Measurements from ENCODE around the gene MTHFD1. TPM values are rescaled to one million over a fixed set of nuclear protein-coding genes. Genes with fewer than 3 reads are reported as not detected.

The MTHFD1 gene
- total and polyA plus RNA-seq, 10 donors, result 17.6 to 65.9 (median 29.7) TPM

- DNase-seq, result no peak
- H3K36me3 ChIP-seq, result no peaks in the 10 kb centered on the region
- no peaks in the 10 kb centered on the region for H3K9me3 ChIP-seq
- intact Hi-C loops (cut with DNase I; ENCODE audit: low total_unique reads), result no loop called here
- H3K4me3 ChIP-seq, result no peak overlapping the region
- H3K4me1 ChIP-seq, result no peaks in the 10 kb centered on the region
- no peaks in the 10 kb centered on the region for H3K27me3 ChIP-seq (replicated peaks in 1 of 7)
- WGBS, 5 donors, result 93 to 100% (median 96%) methylated on average over 2 of the region's 2 CpGs
- H3K27ac ChIP-seq, result no peak overlapping the region
- no peak for TF ChIP-seq POLR2AphosphoS5 (IDR thresholded peaks at IDR 0.05)
- no peak for TF ChIP-seq CTCF (IDR thresholded peaks at IDR 0.05 in 8 of 11, conservative IDR thresholded peaks at IDR 0.05 in 3 of 11)
- no peak for TF ChIP-seq POLR2A (IDR thresholded peaks at IDR 0.05)
These were observed 19.0 kb upstream of the MTHFD1 start for GRCh38 chr14:64369201-64369600.

- H3K27me3 ChIP-seq (replicated peaks in 1 of 7), result no peaks in the 10 kb centered on the region
- H3K27ac ChIP-seq, result peak overlapping the region in 7 of 8 donors; percentile 69 to 88 (median 84)
- intact Hi-C loops (cut with DNase I; ENCODE audit: low total_unique reads), result no loop called here
- no peaks in the 10 kb centered on the region for H3K9me3 ChIP-seq
- TF ChIP-seq CTCF (IDR thresholded peaks at IDR 0.05 in 8 of 11, conservative IDR thresholded peaks at IDR 0.05 in 3 of 11) (no peak), POLR2A (IDR thresholded peaks at IDR 0.05) (no peak), POLR2AphosphoS5 (IDR thresholded peaks at IDR 0.05) (no peak)
- peaks cover 12 to 48% (median 31%) of the 10 kb centered on the region in 6 donors for H3K4me1 ChIP-seq
- 3 to 9% (median 4%) methylated on average over 13 to 28 of the region's 28 CpGs for WGBS, 5 donors
- no peak for DNase-seq
- H3K4me3 ChIP-seq, result peak overlapping the region; percentile 53 to 84 (median 75)
- peaks cover 0 to 11% (median 0%) of the 10 kb centered on the region in 6 donors for H3K36me3 ChIP-seq
These were observed 846 bp upstream of the MTHFD1 start for GRCh38 chr14:64387232-64387781.

- H3K4me1 ChIP-seq, result peaks cover 12 to 48% (median 31%) of the 10 kb centered on the region in 6 donors
- H3K4me3 ChIP-seq, result peak overlapping the region; percentile 53 to 84 (median 75)
- H3K36me3 ChIP-seq, result peaks cover 0 to 15% (median 0%) of the 10 kb centered on the region in 6 donors
- no peak for TF ChIP-seq CTCF (IDR thresholded peaks at IDR 0.05 in 8 of 11, conservative IDR thresholded peaks at IDR 0.05 in 3 of 11)
- TF ChIP-seq POLR2A (IDR thresholded peaks at IDR 0.05), result no peak
- no peak for TF ChIP-seq POLR2AphosphoS5 (IDR thresholded peaks at IDR 0.05)
- peak overlapping the region in 7 of 8 donors; percentile 69 to 88 (median 84) for H3K27ac ChIP-seq
- WGBS, 5 donors, result 0 to 1% (median 1%) methylated on average over 17 to 18 of the region's 18 CpGs
- no peaks in the 10 kb centered on the region for H3K9me3 ChIP-seq
- intact Hi-C loops (cut with DNase I; ENCODE audit: low total_unique reads), result no loop called here
- H3K27me3 ChIP-seq (replicated peaks in 1 of 7), result no peaks in the 10 kb centered on the region
- peak; percentile 85 for DNase-seq
These were observed 556 bp downstream of the MTHFD1 start for GRCh38 chr14:64388533-64389285.

GRCh38 chr14:64391113-64391725, 3.1 kb downstream of the MTHFD1 start:
- H3K36me3 ChIP-seq, result peaks cover 0 to 15% (median 0%) of the 10 kb centered on the region in 6 donors
- no peak overlapping the region for H3K27ac ChIP-seq
- 92 to 95% (median 93%) methylated on average over 12 of the region's 12 CpGs for WGBS, 5 donors
- H3K4me3 ChIP-seq, result no peak overlapping the region
- peaks cover 12 to 47% (median 30%) of the 10 kb centered on the region in 6 donors for H3K4me1 ChIP-seq
- H3K27me3 ChIP-seq (replicated peaks in 1 of 7), result no peaks in the 10 kb centered on the region
- DNase-seq, result no peak
- H3K9me3 ChIP-seq, result no peaks in the 10 kb centered on the region
- intact Hi-C loops (cut with DNase I; ENCODE audit: low total_unique reads), result no loop called here
- TF ChIP-seq POLR2A (IDR thresholded peaks at IDR 0.05), result no peak
- TF ChIP-seq CTCF (IDR thresholded peaks at IDR 0.05 in 8 of 11, conservative IDR thresholded peaks at IDR 0.05 in 3 of 11), result no peak
- no peak for TF ChIP-seq POLR2AphosphoS5 (IDR thresholded peaks at IDR 0.05)

Measured in spleen (tissue), 11 donors.